IPS-11a (cell line): ENCODE data around the gene G3BP1.
A peak's percentile ranks its signal among the peaks of the same experiment; 100 is the strongest.
"Not testable (repeated sequence)": the region's sequence is repeated elsewhere in the genome, so short reads cannot be mapped to it uniquely, and the experiment has no call there.

Experiments
- H3K4me3 ChIP-seq: one replicate; pipeline ENCODE4 v1.5.1; 2013; ENCODE audit warnings: low read depth, low read length, control low read depth

G3BP1 gene

GRCh38 chr5:151751593-151751992, 20.2 kb upstream of the G3BP1 start:
- no peak overlapping the region for H3K4me3 ChIP-seq

DNA sequence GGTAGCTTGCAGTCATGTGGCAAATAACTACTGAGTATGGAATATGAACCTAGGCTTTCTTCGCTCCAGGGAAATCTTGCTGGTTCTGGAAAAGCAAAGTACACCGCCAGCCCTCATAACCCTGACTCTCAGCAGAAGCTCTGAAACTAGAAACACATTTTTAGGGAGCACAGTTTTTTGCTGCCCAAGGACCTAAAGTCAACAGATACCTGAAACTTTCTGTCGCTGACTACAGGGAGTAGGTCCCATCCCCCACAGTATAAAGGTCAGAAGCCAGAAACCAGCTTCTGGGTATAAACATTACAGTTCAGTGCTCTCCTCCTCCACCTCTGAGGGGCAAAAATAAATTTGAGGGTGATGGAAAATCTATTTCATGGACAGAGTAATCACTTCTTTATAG, 16.4 kb upstream of the G3BP1 start:
- no peak overlapping the region for H3K4me3 ChIP-seq

- peak overlapping the region; percentile 69 for H3K4me3 ChIP-seq
Observed at GRCh38 chr5:151757233-151758140, 14.3 kb upstream of the G3BP1 start.

DNA sequence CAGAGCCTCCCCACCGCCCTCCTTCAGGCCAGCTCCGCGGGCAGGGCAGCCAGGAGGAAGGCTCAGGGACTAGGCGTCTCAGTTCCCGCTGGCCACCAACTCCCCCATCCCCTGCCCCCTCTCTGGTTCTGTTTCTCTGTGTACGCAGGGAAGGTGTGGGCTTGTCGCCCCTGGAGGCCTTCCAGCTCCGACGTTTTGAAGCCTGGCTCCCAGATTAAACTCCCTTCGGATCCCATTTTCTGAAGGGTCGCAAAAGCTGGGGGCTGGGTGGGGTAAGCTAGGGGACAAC, 13.7 kb upstream of the G3BP1 start:
- peak overlapping the region; percentile 69 for H3K4me3 ChIP-seq

DNA sequence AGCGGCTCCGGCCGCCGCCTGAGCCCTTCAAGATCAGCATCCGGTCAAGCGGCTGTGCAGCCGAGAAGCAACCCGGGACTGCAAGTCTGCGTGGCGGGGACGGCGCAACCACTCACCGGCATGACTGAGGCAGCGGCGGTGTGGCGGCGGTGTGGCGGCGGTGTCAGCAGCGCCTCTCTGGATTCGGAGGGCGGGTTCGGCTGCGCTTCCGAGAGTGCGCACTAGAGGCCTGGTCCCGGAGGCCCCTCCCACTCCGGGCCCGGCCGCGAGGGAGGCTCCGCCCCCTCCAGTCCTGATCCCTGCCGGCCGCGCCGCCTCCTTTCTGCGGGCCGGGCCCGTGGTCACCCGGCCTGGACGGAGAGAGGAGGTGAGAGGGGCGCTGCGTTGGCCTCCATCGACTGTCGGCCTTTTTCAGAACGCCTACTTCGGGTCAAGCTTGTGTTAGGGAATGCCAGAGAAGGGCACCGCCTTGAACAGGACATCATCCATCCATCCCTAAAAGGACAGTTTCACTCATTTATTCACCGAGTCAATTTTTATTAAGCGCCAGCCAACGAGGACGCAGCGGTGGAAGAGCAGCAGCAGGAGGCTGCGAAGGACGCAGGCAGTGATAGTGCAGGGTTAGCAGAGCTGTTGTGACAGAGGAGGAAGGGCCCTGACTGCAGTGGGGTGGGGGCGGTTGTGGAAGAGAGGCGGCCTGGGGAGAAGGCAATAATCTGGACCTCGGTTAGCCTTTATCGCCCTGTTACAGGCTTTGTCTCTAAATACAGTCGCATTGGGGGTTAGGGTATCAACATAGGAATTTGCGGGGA, 13.1 kb upstream of the G3BP1 start, which contains the start of gene ATOX1:
ATOX1 (minus strand) TSS at position 202 of the 812 bp plus-strand sequence; CDS start at position 122, 80 bp downstream.
- peak within 1 kb of the TSS; percentile 69 for H3K4me3 ChIP-seq

DNA sequence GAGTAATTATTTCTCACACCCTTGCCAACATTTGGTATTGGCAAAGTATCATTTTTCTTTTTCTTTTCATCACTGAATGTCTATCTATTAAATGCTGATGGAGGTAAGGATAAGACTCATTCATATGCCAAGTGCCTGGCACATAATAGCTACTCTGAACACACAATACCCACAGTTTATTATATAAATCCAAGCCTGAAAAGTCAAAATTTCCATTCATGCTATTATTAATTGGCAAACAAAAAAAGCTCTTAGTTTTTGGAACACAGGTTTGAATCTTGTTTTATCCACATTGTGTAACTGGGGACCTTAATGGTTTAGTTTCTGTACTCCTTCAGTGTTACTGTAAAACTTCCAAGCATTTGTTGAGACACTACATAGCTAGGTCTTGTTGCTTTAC, 7.0 kb upstream of the G3BP1 start:
- H3K4me3 ChIP-seq: no peak overlapping the region

- H3K4me3 ChIP-seq: no peak overlapping the region
Observed at GRCh38 chr5:151766975-151767374, 4.8 kb upstream of the G3BP1 start.

GRCh38 chr5:151770383-151771258, 1.1 kb upstream of the G3BP1 start:
- peak overlapping the region; percentile 56 for H3K4me3 ChIP-seq

- peak overlapping the region; percentile 98 for H3K4me3 ChIP-seq
Observed at GRCh38 chr5:151772029-151772845, 483 bp downstream of the G3BP1 start.

DNA sequence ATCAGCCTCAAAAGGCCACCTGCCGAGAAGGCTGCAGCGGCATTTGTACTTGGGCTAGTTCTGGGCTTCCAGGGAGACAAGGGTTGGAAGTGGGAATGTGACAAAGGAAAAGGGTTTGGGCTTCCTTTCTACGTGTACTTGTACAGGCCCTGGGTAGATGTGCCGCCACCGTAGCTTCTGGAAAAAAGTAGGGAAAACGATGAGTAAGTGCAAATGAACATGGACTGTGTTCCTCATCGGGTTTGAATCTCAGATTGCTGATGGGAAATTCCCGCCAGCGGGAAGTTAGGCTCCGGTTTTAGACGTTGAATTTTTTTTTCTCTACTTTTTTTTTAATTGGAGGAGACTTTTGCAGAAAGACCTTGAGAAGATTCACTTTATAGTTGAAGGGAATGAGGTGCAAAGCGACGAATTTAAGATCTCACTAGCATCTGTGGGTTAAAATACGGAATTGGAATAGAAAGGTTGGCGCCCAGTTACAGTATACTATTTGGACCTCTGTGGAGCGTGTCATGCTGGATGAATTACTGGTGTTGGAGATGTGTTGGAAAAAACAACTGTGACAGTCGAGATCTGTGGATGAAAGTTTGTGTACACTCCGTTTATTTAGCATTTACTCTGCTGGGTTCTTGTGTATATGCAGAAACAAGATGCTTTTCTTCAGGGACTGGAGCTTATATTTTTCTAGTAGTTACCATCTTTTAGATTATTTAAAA, 1.2 kb downstream of the G3BP1 start:
- H3K4me3 ChIP-seq: peak overlapping the region; percentile 98

DNA sequence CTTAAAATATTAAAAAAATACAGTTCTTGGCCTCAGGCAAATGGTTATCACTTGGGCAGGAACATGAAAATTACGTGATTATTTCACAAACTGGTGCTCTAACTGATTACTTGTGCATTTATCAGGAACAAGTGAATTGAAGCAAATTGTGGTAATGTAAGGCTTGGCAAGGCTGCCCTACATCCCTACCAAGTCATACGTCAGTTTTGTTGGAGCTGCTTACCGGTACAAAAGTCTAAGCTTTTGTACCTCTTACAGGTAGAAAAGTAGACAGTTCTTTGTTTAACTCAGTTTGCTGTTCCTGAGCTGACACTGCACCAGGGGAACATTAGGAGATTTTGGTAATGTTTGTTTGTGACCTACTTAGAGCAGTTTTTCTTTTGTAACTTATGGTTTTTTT, 2.2 kb downstream of the G3BP1 start:
- H3K4me3 ChIP-seq: peak overlapping the region; percentile 98

DNA sequence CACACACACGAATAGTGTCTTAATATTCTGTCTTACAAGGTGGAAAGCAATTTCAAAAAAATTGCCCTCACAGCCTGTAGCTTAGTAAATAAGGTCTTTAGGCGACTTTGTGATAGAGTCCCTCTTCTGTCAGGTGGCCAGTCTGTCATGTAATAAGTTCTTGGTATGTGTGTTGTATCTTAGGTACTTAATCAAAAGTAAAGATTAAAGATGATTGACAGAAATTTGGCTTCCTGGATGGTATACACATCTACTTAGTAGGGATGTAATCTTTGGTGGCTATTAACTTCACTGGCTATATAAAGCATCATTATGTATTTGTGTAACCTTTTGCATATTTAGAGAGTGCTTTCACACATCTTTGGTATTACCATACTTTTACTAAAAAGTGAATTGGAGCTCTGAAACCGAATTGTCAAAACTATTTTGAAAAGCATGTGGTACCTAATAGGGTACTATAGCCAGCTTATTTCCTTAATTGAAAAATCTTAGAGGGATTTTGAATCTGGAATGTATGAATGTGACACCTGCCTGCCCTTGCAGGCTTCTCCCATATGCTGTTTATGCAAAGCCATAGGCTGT, 3.4 kb downstream of the G3BP1 start:
- no peak overlapping the region for H3K4me3 ChIP-seq

DNA sequence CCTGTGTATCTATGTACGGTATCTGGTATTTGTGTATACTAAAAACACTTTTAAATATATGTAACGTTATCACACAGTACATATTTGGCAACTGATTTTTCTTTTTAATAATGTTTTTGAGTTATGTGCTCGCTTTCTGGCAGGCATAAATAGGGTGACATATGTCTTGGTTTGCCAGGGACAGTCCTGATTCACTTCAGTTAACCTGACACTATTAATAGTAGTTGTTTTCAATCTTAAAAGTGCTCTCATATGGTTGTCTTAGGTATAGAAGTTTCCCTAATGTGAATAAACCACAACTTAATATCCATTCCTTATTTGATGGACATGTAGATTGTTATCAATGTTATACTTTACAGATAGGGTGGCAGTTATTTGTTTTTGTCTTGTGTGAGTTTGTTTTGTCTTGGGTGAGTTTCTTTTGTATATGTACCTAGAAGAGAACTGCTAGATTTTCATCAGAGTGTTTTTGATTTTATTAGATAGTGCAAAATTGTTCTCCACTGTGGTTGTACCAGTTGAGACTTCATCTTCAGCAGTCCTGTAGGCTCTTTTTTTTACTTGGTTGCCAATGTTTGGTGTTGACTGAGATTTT, 7.9 kb downstream of the G3BP1 start:
- H3K4me3 ChIP-seq: no peak overlapping the region

- no peak overlapping the region for H3K4me3 ChIP-seq
Observed at GRCh38 chr5:151780348-151780747, 8.6 kb downstream of the G3BP1 start.

- no peak overlapping the region for H3K4me3 ChIP-seq
Observed at GRCh38 chr5:151781201-151781600, 9.4 kb downstream of the G3BP1 start.

- not testable (repeated sequence) for H3K4me3 ChIP-seq
Observed at GRCh38 chr5:151783664-151784063, 11.9 kb downstream of the G3BP1 start.

DNA sequence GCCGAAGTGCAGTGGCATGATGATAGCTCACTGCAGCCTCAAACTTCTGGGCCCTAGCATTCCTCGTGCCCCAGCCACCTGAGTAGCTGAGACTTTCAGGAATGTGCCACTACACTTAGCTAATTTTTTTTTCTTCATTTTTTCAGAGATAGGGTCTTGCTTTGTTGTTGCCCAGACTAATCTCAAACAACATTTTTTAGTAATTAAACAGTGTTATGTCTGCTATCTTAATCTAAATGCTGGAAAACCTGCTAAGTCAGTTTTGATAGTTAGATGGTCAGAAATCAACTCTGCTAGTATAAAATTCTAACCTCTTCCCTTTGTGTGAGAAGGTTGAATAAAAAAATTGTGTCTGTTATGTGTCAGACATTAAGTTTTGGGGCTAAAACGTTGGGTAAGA, 12.4 kb downstream of the G3BP1 start:
- H3K4me3 ChIP-seq: no peak overlapping the region

DNA sequence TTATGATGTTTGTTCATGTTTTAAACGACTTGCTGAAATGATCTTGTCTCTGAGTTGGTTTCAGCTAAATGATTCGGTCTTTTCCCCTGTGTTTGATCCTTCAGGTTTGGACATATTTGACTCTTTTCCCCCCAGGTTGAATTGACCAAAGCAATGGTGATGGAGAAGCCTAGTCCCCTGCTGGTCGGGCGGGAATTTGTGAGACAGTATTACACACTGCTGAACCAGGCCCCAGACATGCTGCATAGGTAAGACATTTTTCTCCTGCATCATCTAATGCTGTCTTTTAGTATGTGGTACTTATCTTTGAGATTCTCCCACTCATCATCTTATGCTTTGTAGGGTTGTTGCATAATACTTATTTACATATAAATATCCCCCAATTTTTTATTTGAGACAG, 14.7 kb downstream of the G3BP1 start:
- no peak overlapping the region for H3K4me3 ChIP-seq

DNA sequence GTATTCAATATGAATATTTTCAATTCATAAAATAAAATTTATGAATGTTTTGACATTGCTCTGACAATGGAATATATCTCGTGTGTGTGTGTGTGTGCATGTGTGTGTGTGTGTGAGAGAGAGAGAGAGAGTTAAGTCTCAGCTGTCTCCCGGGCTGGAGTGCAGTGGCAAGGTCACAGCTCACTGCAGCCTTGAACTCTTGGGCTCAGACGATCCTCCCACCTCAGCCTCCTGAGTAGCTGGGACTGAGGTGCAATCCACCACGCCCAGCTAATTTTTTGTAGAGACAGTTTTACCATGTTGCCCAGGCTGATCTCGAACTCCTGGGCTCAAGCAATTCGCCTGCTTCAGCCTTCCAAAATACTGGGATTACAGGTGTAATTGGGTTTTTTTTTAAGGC, 16.1 kb downstream of the G3BP1 start:
- no peak overlapping the region for H3K4me3 ChIP-seq
